K562 (cell line): ENCODE results near the gene NANOG. TPM values are rescaled to one million over a fixed set of nuclear protein-coding genes. Genes with fewer than 3 reads are reported as not detected.
"Not testable (repeated sequence)": the region's sequence is repeated elsewhere in the genome, so short reads cannot be mapped to it uniquely, and the experiment has no call there.

Experiments used
- ATAC-seq: fragments of 200-7000 bp; cut with Tn5 transposase; 3 replicates; pipeline ENCODE4 v1.9.1; 2020; ENCODE audit warnings: moderate library complexity
- BruUV-seq: library from RNA; stranded (reverse); fragments of 400-500 nt; replicated peaks from 2 replicates; lab custom pipeline; 2021; lab: Mats Ljungman, UMichigan
- CTCF ChIA-PET: fragments of 300-600 bp; formaldehyde crosslinking; extraction: SDS; loops from one replicate; lab custom pipeline; 2021; ENCODE audit warnings: low intra/inter-chr PET ratio; lab: Yijun Ruan, JAX
- POLR2A ChIA-PET: fragments of 300-600, 350-650 bp; sonication (Branson Sonifier 250); formaldehyde crosslinking; extraction: SDS; loops from one replicate; lab custom pipeline; 2021; ENCODE audit warnings: antibody characterized with exemption, inconsistent platforms; lab: Yijun Ruan, JAX
- DNase-seq, 4 experiments: peaks; one replicate each; pipeline versions ENCODE4 v3.0.0 to v3.0.0-alpha.2; 2011 to 2018; ENCODE audit warnings: low spot score in 3 of 4, mixed read lengths in 3 of 4; ENCODE audit errors: extremely low read depth in 1 of 4
- FAIRE-seq: peaks from 2 replicates; lab custom pipeline; 2011; peaks lifted over from hg19 to GRCh38; lab: Jason Lieb, UNC
- H2AFZ ChIP-seq: 2 replicates; pipeline ENCODE4 v1.6.0; 2011; ENCODE audit warnings: low read depth, low read length, control low read depth, inconsistent platforms
- H3K27ac ChIP-seq: fragments of 200-600 bp; 3 replicates; pipeline ENCODE4 v1.8.0; 2011; ENCODE audit warnings: low read depth, mild to moderate bottlenecking, control low read depth, inconsistent platforms, low read length, moderate library complexity, mixed read lengths; ENCODE audit errors: extremely low read depth
- H3K27me3 ChIP-seq, 2 experiments: fragments of 300-600 bp in 1 of 2; 2 replicates in 1 of 2; 3 replicates in 1 of 2; pipeline versions ENCODE4 v1.6.0 to v1.8.0; 2011; ENCODE audit warnings: inconsistent platforms in 2 of 2, low read length in 2 of 2, mild to moderate bottlenecking in 1 of 2, mixed read lengths in 1 of 2, moderate library complexity in 1 of 2; ENCODE audit not compliant: control insufficient read depth in 2 of 2, insufficient read depth in 2 of 2
- H3K36me3 ChIP-seq: fragments of 300-600 bp; 3 replicates; pipeline ENCODE4 v1.8.0; 2011; ENCODE audit warnings: mild to moderate bottlenecking, low read length, inconsistent platforms; ENCODE audit not compliant: control insufficient read depth, insufficient read depth
- H3K4me1 ChIP-seq, 2 experiments: fragments of 200-600 bp in 1 of 2; replicated peaks in 1 of 2; 2 replicates in 1 of 2; 3 replicates in 1 of 2; pipeline versions ENCODE4 v1.5.1 to v1.8.0; 2011; ENCODE audit warnings: inconsistent platforms in 2 of 2, low read length in 2 of 2, mild to moderate bottlenecking in 1 of 2, mixed read lengths in 1 of 2, moderate library complexity in 1 of 2; ENCODE audit not compliant: control insufficient read depth in 2 of 2, insufficient read depth in 2 of 2
- H3K4me2 ChIP-seq: 2 replicates; pipeline ENCODE4 v1.6.1; 2011; ENCODE audit warnings: low read length, control low read depth, inconsistent platforms, mixed read lengths; ENCODE audit not compliant: insufficient read depth
- H3K4me3 ChIP-seq: fragments of 200-600 bp; sonication (generic), shearing (Covaris generic); 2 replicates; pipeline ENCODE4 v1.5.1; 2016; ENCODE audit warnings: control low read depth, inconsistent platforms
- H3K79me2 ChIP-seq: fragments of 200-600 bp; 3 replicates; pipeline ENCODE4 v1.8.0; 2011; ENCODE audit warnings: low read length, inconsistent platforms; ENCODE audit not compliant: control insufficient read depth, insufficient read depth
- H3K9ac ChIP-seq, 2 experiments: 2 replicates each; pipeline versions ENCODE4 v1.6.0 to v1.6.1; 2011; ENCODE audit warnings: low read depth in 2 of 2, low read length in 2 of 2, control low read depth in 1 of 2, inconsistent platforms in 1 of 2, mild to moderate bottlenecking in 1 of 2, mixed read lengths in 1 of 2; ENCODE audit not compliant: insufficient read depth in 1 of 2
- H3K9me1 ChIP-seq: one replicate; pipeline ENCODE4 v1.6.0; 2011; ENCODE audit warnings: inconsistent platforms, mild to moderate bottlenecking, low read length, moderate library complexity; ENCODE audit not compliant: control insufficient read depth, insufficient read depth
- H3K9me3 ChIP-seq: replicated peaks from 2 replicates; pipeline ENCODE4 v1.5.1; 2011; ENCODE audit warnings: low read depth, low read length, inconsistent platforms; ENCODE audit not compliant: control insufficient read depth, insufficient read depth
- H4K20me1 ChIP-seq: replicated peaks from 2 replicates; pipeline ENCODE4 v1.6.1; 2011; ENCODE audit warnings: low read length, inconsistent platforms, mixed read lengths; ENCODE audit not compliant: control insufficient read depth, insufficient read depth
- E2F1 ChIP-seq: sonication (generic); formaldehyde crosslinking; IDR thresholded peaks from 2 replicates; pipeline ENCODE4 v1.8.1; 2023; ENCODE audit warnings: mild to moderate bottlenecking, missing genetic modification reagents, moderate library complexity
- ESRRB ChIP-seq: fragments of 250-450 bp; sonication (Bioruptor Pico); IDR thresholded peaks from 2 replicates; pipeline ENCODE4 v1.5.0; 2020; ENCODE audit warnings: mild to moderate bottlenecking, moderate library complexity, borderline replicate concordance
- IFI16 ChIP-seq: fragments of 250-450 bp; sonication (Bioruptor Pico); IDR thresholded peaks from 2 replicates; pipeline ENCODE4 v2.1.2; 2022; ENCODE audit warnings: mild to moderate bottlenecking, inconsistent platforms
- WGBS: fragments of 100-300 bp; shearing (Covaris generic); methylation state at CpG from one replicate; pipeline ENCODE4 v1.1.6; 2016; ENCODE audit warnings: low coverage, mixed read lengths; ENCODE audit not compliant: insufficient coverage; ENCODE audit errors: missing lambda C conversion rate; 5-methylcytosine and 5-hydroxymethylcytosine counted together
- in situ Hi-C: fragments of 300-500 bp; cut with MboI; formaldehyde crosslinking; loops from 4 replicates; pipeline ENCODE4 v1.15.0; 2018; ENCODE audit warnings: inconsistent platforms, mixed read lengths
- intact Hi-C: fragments of 100-400 bp; cut with micrococcal nuclease; formaldehyde crosslinking; loops from 2 replicates; pipeline ENCODE4 v1.14.2; 2022
- polyA plus RNA-seq, 8 experiments: library from polyadenylated mRNA; depleted of rRNA in 4 of 8; stranded (reverse) in 5 of 8; unstranded in 3 of 8; fragments of >200 nt; fragmentation: Nextera tagmentation in 2 of 8; fragmentation: Illumina TruSeq in 1 of 8; extraction: Ambion mirVana in 2 of 8; extraction: Trizol in 1 of 8; gene quantifications; 2 replicates each; pipeline versions ENCODE4 v1.2.1 to v1.2.3, GENCODE V29; 2011 to 2014; ENCODE audit warnings: inconsistent platforms in 1 of 8, missing spikeins in 1 of 8
- total RNA-seq, 7 experiments: library from RNA; depleted of rRNA in 6 of 7; stranded (reverse); fragments of >200 nt in 6 of 7; fragmentation: Illumina TruSeq in 2 of 7; extraction: Trizol in 2 of 7; gene quantifications; 2 replicates each; pipeline versions ENCODE4 v1.2.1 to v1.2.3, GENCODE V29; 2011 to 2021; ENCODE audit warnings: low replicate concordance in 1 of 7

NANOG gene
- total and polyA plus RNA-seq, 9 of the 15 experiments (the other 6 are each of a cell fraction or from before 2014, with no cell fraction given) = 0.04 TPM; not detected in 8

- POLR2A ChIA-PET, H3K9ac ChIP-seq, H3K4me1 ChIP-seq, H3K9me1 ChIP-seq, H3K79me2 ChIP-seq, H3K4me3 ChIP-seq, BruUV-seq, H3K4me2 ChIP-seq, ATAC-seq, H2AFZ ChIP-seq, intact Hi-C loops, H3K27ac ChIP-seq, CTCF ChIA-PET, in situ Hi-C loops, H3K36me3 ChIP-seq, H4K20me1 ChIP-seq, H3K9me3 ChIP-seq, FAIRE-seq, DNase-seq: not testable (repeated sequence)
- 6% methylated on average over 8 of the region's 9 CpGs for WGBS
- peaks cover 8 to 12% of the 10 kb centered on the region in 2 experiments; a peak in 3 of 5 replicates for H3K27me3 ChIP-seq
Measured at GRCh38 chr12:7755668-7756067, 33.5 kb upstream of the NANOG start.

DNA sequence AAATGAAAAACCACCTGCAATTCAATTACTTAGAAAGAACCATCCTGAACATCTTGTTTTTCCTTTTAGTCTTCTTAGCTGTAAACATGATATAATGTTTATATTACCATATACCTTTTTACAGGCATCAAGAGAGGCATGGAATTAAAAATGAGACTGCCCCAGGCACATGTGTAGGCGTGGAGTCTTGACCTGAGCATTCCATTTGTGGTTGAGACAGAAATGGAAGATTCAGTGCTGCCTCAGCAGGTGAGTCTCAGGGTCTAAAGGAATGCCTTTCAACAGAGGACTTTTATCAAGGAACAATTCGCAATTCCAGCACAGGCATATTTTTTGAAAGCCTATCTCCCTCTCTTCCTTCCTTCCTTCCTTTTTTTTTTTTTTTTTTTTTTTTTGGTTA, 32.2 kb upstream of the NANOG start:
- POLR2A ChIA-PET = no interaction called here
- 0% methylated on average over 2 of the region's 2 CpGs for WGBS
- Histone ChIP-seq H3K4me2 (no peak overlapping the region), H3K9me3 (no peaks in the 10 kb centered on the region), H2AFZ (no peak overlapping the region), H3K9ac (no peak overlapping the region), H3K79me2 (no peaks in the 10 kb centered on the region), H3K4me3 (no peak overlapping the region), H3K9me1 (no peaks in the 10 kb centered on the region), H3K27ac (no peak overlapping the region), H3K27me3 (peaks cover 8 to 12% of the 10 kb centered on the region in 2 experiments; a peak in 3 of 5 replicates), H3K4me1 (no peaks in the 10 kb centered on the region), H3K36me3 (no peaks in the 10 kb centered on the region), H4K20me1 (no peaks in the 10 kb centered on the region)
- no TSS peak for BruUV-seq
- CTCF ChIA-PET = no interaction called here
- no peak for ATAC-seq
- in situ Hi-C loops = no loop called here
- TF ChIP-seq IFI16 (CRISPR knock-in tag) (no peak), E2F1 (no peak), ESRRB (CRISPR knock-in tag) (no peak)
- intact Hi-C loops = no loop called here
- FAIRE-seq = no peak
- DNase-seq = no peak
